OCI-LY3 (cell line): ENCODE measurements around the gene UBTD1.

Experiments
- CTCF ChIP-seq: fragments of 200-600, 300-600 bp; sonication (generic); IDR thresholded peaks from 2 replicates; pipeline ENCODE4 v1.5.1; 2014; ENCODE audit warnings: antibody characterized with exemption, low read length, low read depth
- EZH2phosphoT487 ChIP-seq: fragments of 200-600 bp; shearing (Covaris generic); IDR thresholded peaks from 2 replicates; pipeline ENCODE4 v1.6.1; 2018; ENCODE audit warnings: antibody characterized with exemption, mixed run types, low read depth

GRCh38 chr10:97515271-97515978 is 16.7 kb downstream of the UBTD1 start:
- no peak for TF ChIP-seq CTCF
- no peak for TF ChIP-seq EZH2phosphoT487
